ENCODE data around the gene CHI3L1. TPM values are rescaled to one million over a fixed set of nuclear protein-coding genes. Genes with fewer than 3 reads are reported as not detected.
A peak's percentile ranks its signal among the peaks of the same experiment; 100 is the strongest.

Gene CHI3L1
- total RNA-seq, 1 experiment from 2014 or later: not detected

GRCh38 chr1:203217668-203218067 is 31.2 kb upstream of the CHI3L1 start:
- no peak for DNase-seq (ENCODE audit: low read depth, low spot score)
- Histone ChIP-seq H3K4me2 (ENCODE audit: low read length) (no peak overlapping the region), H3K36me3 (ENCODE audit: control insufficient read depth in 1 of 2, insufficient read depth in 2 of 2, low read length in 2 of 2) (no peaks in the 10 kb centered on the region), H3K9me2 (ENCODE audit: insufficient read depth) (no peaks in the 10 kb centered on the region), H3K9me3 (ENCODE audit: control insufficient read depth in 1 of 2, insufficient read depth in 1 of 2, low read depth in 1 of 2, low read length in 2 of 2) (no peaks in the 10 kb centered on the region), H3K79me2 (ENCODE audit: insufficient read depth, low read length) (no peaks in the 10 kb centered on the region), H3K27ac (ENCODE audit: low read depth, low read length) (no peak overlapping the region), H4K20me1 (ENCODE audit: insufficient read depth) (no peaks in the 10 kb centered on the region), H2AFZ (ENCODE audit: low read depth, low read length, poor library complexity, severe bottlenecking) (no peak overlapping the region), H3K9ac (ENCODE audit: low read length) (no peak overlapping the region), H3K27me3 (ENCODE audit: insufficient read depth, low read length) (no peaks in the 10 kb centered on the region), H3K4me1 (ENCODE audit: control insufficient read depth in 1 of 2, insufficient read depth in 2 of 2, low read length in 2 of 2) (peaks cover 0 to 12% of the 10 kb centered on the region in 2 experiments; a peak in 1 of 4 replicates), H3K4me3 (replicated peaks in 1 of 2; ENCODE audit: low read depth in 1 of 2, low read length in 2 of 2) (no peak overlapping the region)
- RAD21 ChIA-PET (ENCODE audit: low non-redundant PET in 1 of 2, low total read pairs in 2 of 2, uncharacterized antibody in 2 of 2, unreplicated experiment in 2 of 2): interaction anchor here in 1 of 2 experiments (2.7 to 2.8 kb wide), 2 partner anchors 100 to 178 kb away, joined by 18 to 19 read pairs; no protein-coding TSS in a partner anchor
- CTCF ChIA-PET: interaction anchor here (0.9 to 4.2 kb wide), 4 partner anchors 45 to 177 kb away, joined by 4 to 111 read pairs (median 50); no protein-coding TSS in a partner anchor
- intact Hi-C loops (cut with micrococcal nuclease): loop anchor here (2.0 kb wide), 1 partner anchor 187 kb away; no protein-coding TSS in a partner anchor
- POLR2A ChIA-PET: no interaction called here
- no peak for ATAC-seq
- BruUV-seq (replicated peaks): no TSS peak
- no peak for TF ChIP-seq EGR1 (IDR thresholded peaks at IDR 0.05; ENCODE audit: low read depth)
- TF ChIP-seq FOSL1 (IDR thresholded peaks at IDR 0.05; ENCODE audit: low read depth): no peak
- TF ChIP-seq POLR2AphosphoS5 (IDR thresholded peaks at IDR 0.05; ENCODE audit: low read depth, low read length): no peak
- TF ChIP-seq ZNF274 (IDR thresholded peaks at IDR 0.05; ENCODE audit: low read depth, low read length): no peak
- TF ChIP-seq SIN3A (IDR thresholded peaks at IDR 0.05; ENCODE audit: low read depth): no peak
- TF ChIP-seq ATF3 (IDR thresholded peaks at IDR 0.05): no peak
- TF ChIP-seq RAD21 (IDR thresholded peaks at IDR 0.05; ENCODE audit: low read depth): no peak
- TF ChIP-seq TCF7L2 (IDR thresholded peaks at IDR 0.05; ENCODE audit: borderline replicate concordance, extremely low read depth, insufficient read depth, insufficient read length): no peak
- no peak for TF ChIP-seq JUND (IDR thresholded peaks at IDR 0.05)

- Histone ChIP-seq H3K36me3 (ENCODE audit: control insufficient read depth in 1 of 2, insufficient read depth in 2 of 2, low read length in 2 of 2) (no peaks in the 10 kb centered on the region), H3K4me1 (ENCODE audit: control insufficient read depth in 1 of 2, insufficient read depth in 2 of 2, low read length in 2 of 2) (peaks cover 0 to 12% of the 10 kb centered on the region in 2 experiments; a peak in 1 of 4 replicates), H3K9me3 (ENCODE audit: control insufficient read depth in 1 of 2, insufficient read depth in 1 of 2, low read depth in 1 of 2, low read length in 2 of 2) (no peaks in the 10 kb centered on the region), H3K9me2 (ENCODE audit: insufficient read depth) (no peaks in the 10 kb centered on the region), H3K27me3 (ENCODE audit: insufficient read depth, low read length) (no peaks in the 10 kb centered on the region), H3K4me2 (ENCODE audit: low read length) (no peak overlapping the region), H3K9ac (ENCODE audit: low read length) (no peak overlapping the region), H3K79me2 (ENCODE audit: insufficient read depth, low read length) (no peaks in the 10 kb centered on the region), H3K4me3 (replicated peaks in 1 of 2; ENCODE audit: low read depth in 1 of 2, low read length in 2 of 2) (no peak overlapping the region), H3K27ac (ENCODE audit: low read depth, low read length) (no peak overlapping the region), H2AFZ (ENCODE audit: low read depth, low read length, poor library complexity, severe bottlenecking) (no peak overlapping the region), H4K20me1 (ENCODE audit: insufficient read depth) (no peaks in the 10 kb centered on the region)
- intact Hi-C loops (cut with micrococcal nuclease): loop anchor here (2.0 kb wide), 1 partner anchor 186 kb away; no protein-coding TSS in a partner anchor
- ChIA-PET RAD21 (ENCODE audit: low non-redundant PET in 1 of 2, low total read pairs in 2 of 2, uncharacterized antibody in 2 of 2, unreplicated experiment in 2 of 2) (interaction anchor here (2.0 to 2.8 kb wide), 4 partner anchors 44 to 178 kb away, joined by 7 to 19 read pairs (median 16); no protein-coding TSS in a partner anchor), POLR2A (no interaction called here), CTCF (interaction anchor here (0.9 to 4.2 kb wide), 6 partner anchors 44 to 183 kb away, joined by 4 to 111 read pairs (median 16); no protein-coding TSS in a partner anchor)
- ATAC-seq (peak; percentile 79), DNase-seq (ENCODE audit: low read depth, low spot score) (no peak)
- no TSS peak for BruUV-seq (replicated peaks)
- TF ChIP-seq POLR2AphosphoS5 (IDR thresholded peaks at IDR 0.05; ENCODE audit: low read depth, low read length) (no peak), ZBTB33 (IDR thresholded peaks at IDR 0.05; ENCODE audit: extremely low read depth, insufficient replicate concordance, low read length) (no peak), CEBPB (IDR thresholded peaks at IDR 0.05; ENCODE audit: low read depth) (no peak), CTCF (IDR thresholded peaks at IDR 0.05 in 2 of 3, conservative IDR thresholded peaks at IDR 0.05 in 1 of 3; ENCODE audit: borderline replicate concordance in 1 of 3, insufficient read depth in 1 of 3, low read depth in 2 of 3, low read length in 2 of 3) (peak; percentile 26 to 43 (median 27); a peak in 4 of 6 replicates), YY1 (IDR thresholded peaks at IDR 0.05; ENCODE audit: extremely low read depth, insufficient replicate concordance, low read depth, low read length) (no peak)
Observed at GRCh38 chr1:203217139-203217655, 30.7 kb upstream of the CHI3L1 start.
